Peyer's patch (tissue), 4 donors: Measurements from ENCODE around the gene CFAP221. TPM values are rescaled to one million over a fixed set of nuclear protein-coding genes. Genes with fewer than 3 reads are reported as not detected.

ENCODE experiments used
- DNase-seq, 3 donors: peaks; one replicate each; pipeline ENCODE4 v3.0.0-alpha.2; 2017 to 2019
- H3K27ac ChIP-seq, 4 donors: fragments of 200-600 bp; sonication (generic); one replicate each; pipeline ENCODE4 v1.5.1; 2016 to 2019
- H3K27me3 ChIP-seq, 2 donors: fragments of 200-600 bp; sonication (generic); one replicate each; pipeline ENCODE4 v1.5.1; 2019
- H3K36me3 ChIP-seq, 3 donors: fragments of 200-600 bp; sonication (generic); one replicate each; pipeline ENCODE4 v1.5.1; 2016 to 2019
- H3K4me1 ChIP-seq, 4 donors: fragments of 200-600 bp; sonication (generic); one replicate each; pipeline ENCODE4 v1.5.1; 2016 to 2019
- H3K4me3 ChIP-seq, 4 donors: fragments of 200-600 bp; sonication (generic); 1 replicate in 3 of 4; 2 replicates in 1 of 4; pipeline ENCODE4 v1.5.1; 2016 to 2019; ENCODE audit warnings: mild to moderate bottlenecking in 1 of 4
- H3K9me3 ChIP-seq, 4 donors: fragments of 200-600 bp; sonication (generic); one replicate each; pipeline ENCODE4 v1.5.1; 2016 to 2019; ENCODE audit warnings: mild to moderate bottlenecking in 1 of 4
- CTCF ChIP-seq, 6 experiments: fragments of 450-650 bp in 4 of 6; fragments of 200-600 bp in 2 of 6; sonication (generic) in 1 of 6; IDR thresholded peaks; one replicate each; pipeline ENCODE4 v1.5.1; 2017 to 2019; ENCODE audit warnings: antibody characterized with exemption in 6 of 6, mild to moderate bottlenecking in 3 of 6, moderate library complexity in 1 of 6
- POLR2A ChIP-seq, 2 donors: fragments of 450-650 bp; IDR thresholded peaks; one replicate each; pipeline ENCODE4 v1.5.1; 2017; ENCODE audit warnings: antibody characterized with exemption in 2 of 2, mild to moderate bottlenecking in 2 of 2, moderate library complexity in 2 of 2
- total RNA-seq, 4 donors: library from RNA; depleted of rRNA; stranded (reverse); fragments of >200 nt; gene quantifications; one replicate each; pipeline ENCODE4 v1.1.0, GENCODE V29; 2016

The CFAP221 gene
- total RNA-seq, 4 donors from 2014 or later, result 2.8 to 6.6 (median 3.6) TPM

- H3K4me1 ChIP-seq, result no peaks in the 10 kb centered on the region
- H3K27me3 ChIP-seq, result no peaks in the 10 kb centered on the region
- peaks cover 0 to 18% (median 0%) of the 10 kb centered on the region in 3 donors for H3K36me3 ChIP-seq
- no peaks in the 10 kb centered on the region for H3K9me3 ChIP-seq
- H3K27ac ChIP-seq, result no peak overlapping the region
- no peak for DNase-seq
- TF ChIP-seq POLR2A (IDR thresholded peaks at IDR 0.05) (no peak), CTCF (IDR thresholded peaks at IDR 0.05) (no peak)
- no peak overlapping the region for H3K4me3 ChIP-seq
Measured at GRCh38 chr2:119692310-119692709, 148.1 kb downstream of the CFAP221 start.

GRCh38 chr2:119692954-119693353 is 148.7 kb downstream of the CFAP221 start:
- no peak overlapping the region for H3K4me3 ChIP-seq
- H3K9me3 ChIP-seq, result no peaks in the 10 kb centered on the region
- no peaks in the 10 kb centered on the region for H3K27me3 ChIP-seq
- TF ChIP-seq POLR2A (IDR thresholded peaks at IDR 0.05) (no peak), CTCF (IDR thresholded peaks at IDR 0.05) (no peak)
- H3K36me3 ChIP-seq, result peaks cover 0 to 13% (median 0%) of the 10 kb centered on the region in 3 donors
- no peak overlapping the region for H3K27ac ChIP-seq
- no peak for DNase-seq
- H3K4me1 ChIP-seq, result no peaks in the 10 kb centered on the region

- peaks cover 0 to 9% (median 0%) of the 10 kb centered on the region in 3 donors for H3K36me3 ChIP-seq
- DNase-seq, result no peak
- no peak overlapping the region for H3K27ac ChIP-seq
- no peaks in the 10 kb centered on the region for H3K4me1 ChIP-seq
- H3K4me3 ChIP-seq, result no peak overlapping the region
- TF ChIP-seq POLR2A (IDR thresholded peaks at IDR 0.05) (no peak), CTCF (IDR thresholded peaks at IDR 0.05) (no peak)
- no peaks in the 10 kb centered on the region for H3K27me3 ChIP-seq
- no peaks in the 10 kb centered on the region for H3K9me3 ChIP-seq
Measured at GRCh38 chr2:119693567-119693966, 149.3 kb downstream of the CFAP221 start.

GRCh38 chr2:119693967-119694366 is 149.7 kb downstream of the CFAP221 start:
- Histone ChIP-seq H3K27me3 (no peaks in the 10 kb centered on the region), H3K4me3 (no peak overlapping the region), H3K36me3 (peaks cover 0 to 5% (median 0%) of the 10 kb centered on the region in 3 donors), H3K9me3 (no peaks in the 10 kb centered on the region), H3K27ac (no peak overlapping the region), H3K4me1 (no peaks in the 10 kb centered on the region)
- TF ChIP-seq CTCF (IDR thresholded peaks at IDR 0.05) (no peak), POLR2A (IDR thresholded peaks at IDR 0.05) (no peak)
- no peak for DNase-seq

GRCh38 chr2:119694470-119694844 is 150.2 kb downstream of the CFAP221 start:
- no peak for TF ChIP-seq POLR2A (IDR thresholded peaks at IDR 0.05)
- no peak for TF ChIP-seq CTCF (IDR thresholded peaks at IDR 0.05)
- peaks cover 0 to under 1% (median 0%) of the 10 kb centered on the region in 3 donors for H3K36me3 ChIP-seq
- no peak overlapping the region for H3K27ac ChIP-seq
- H3K4me1 ChIP-seq, result no peaks in the 10 kb centered on the region
- no peaks in the 10 kb centered on the region for H3K27me3 ChIP-seq
- no peaks in the 10 kb centered on the region for H3K9me3 ChIP-seq
- no peak overlapping the region for H3K4me3 ChIP-seq
- DNase-seq, result no peak
